HG03097 (cell line): Measurements from ENCODE around the gene LRFN2.

Experiments used
- ATAC-seq: cut with Tn5 transposase; IDR thresholded peaks from one replicate; pipeline ENCODE4 v1.9.1; 2021; ENCODE audit not compliant: unreplicated experiment, low FRiP score

LRFN2 gene

GRCh38 chr6:40485300-40485699, 101.9 kb downstream of the LRFN2 start:
- no peak for ATAC-seq

- ATAC-seq, result no peak
Observed at GRCh38 chr6:40484066-40484465, 103.1 kb downstream of the LRFN2 start.

GRCh38 chr6:40482532-40482931, 104.6 kb downstream of the LRFN2 start:
- no peak for ATAC-seq

- no peak for ATAC-seq
Observed at GRCh38 chr6:40480678-40481077, 106.5 kb downstream of the LRFN2 start.

- ATAC-seq, result no peak
Observed at GRCh38 chr6:40479706-40480105, 107.5 kb downstream of the LRFN2 start.

- no peak for ATAC-seq
Observed at GRCh38 chr6:40477246-40478126, 109.7 kb downstream of the LRFN2 start.

GRCh38 chr6:40476673-40477072, 110.5 kb downstream of the LRFN2 start:
- ATAC-seq, result no peak

GRCh38 chr6:40474937-40475336, 112.2 kb downstream of the LRFN2 start:
- ATAC-seq, result no peak

- ATAC-seq, result no peak
Observed at GRCh38 chr6:40473026-40473425, 114.1 kb downstream of the LRFN2 start.

GRCh38 chr6:40472353-40472752, 114.8 kb downstream of the LRFN2 start:
- ATAC-seq, result no peak

GRCh38 chr6:40471243-40471642, 115.9 kb downstream of the LRFN2 start:
- no peak for ATAC-seq

- ATAC-seq, result no peak
Observed at GRCh38 chr6:40469323-40469722, 117.8 kb downstream of the LRFN2 start.

- no peak for ATAC-seq
Observed at GRCh38 chr6:40466986-40467539, 120.1 kb downstream of the LRFN2 start.

GRCh38 chr6:40461643-40462042, 125.5 kb downstream of the LRFN2 start:
- ATAC-seq, result no peak

- no peak for ATAC-seq
Observed at GRCh38 chr6:40460380-40460779, 126.8 kb downstream of the LRFN2 start.

- ATAC-seq, result no peak
Observed at GRCh38 chr6:40457261-40457660, 129.9 kb downstream of the LRFN2 start.

GRCh38 chr6:40456390-40457013, 130.7 kb downstream of the LRFN2 start:
- ATAC-seq, result no peak

GRCh38 chr6:40455686-40456389, 131.3 kb downstream of the LRFN2 start:
- ATAC-seq, result no peak

GRCh38 chr6:40450483-40450882, 136.7 kb downstream of the LRFN2 start:
- no peak for ATAC-seq

GRCh38 chr6:40444811-40445210, 142.4 kb downstream of the LRFN2 start:
- no peak for ATAC-seq

- no peak for ATAC-seq
Observed at GRCh38 chr6:40444312-40444711, 142.9 kb downstream of the LRFN2 start.
